ENCODE data around the gene SLC9A9.

The SLC9A9 gene

DNA sequence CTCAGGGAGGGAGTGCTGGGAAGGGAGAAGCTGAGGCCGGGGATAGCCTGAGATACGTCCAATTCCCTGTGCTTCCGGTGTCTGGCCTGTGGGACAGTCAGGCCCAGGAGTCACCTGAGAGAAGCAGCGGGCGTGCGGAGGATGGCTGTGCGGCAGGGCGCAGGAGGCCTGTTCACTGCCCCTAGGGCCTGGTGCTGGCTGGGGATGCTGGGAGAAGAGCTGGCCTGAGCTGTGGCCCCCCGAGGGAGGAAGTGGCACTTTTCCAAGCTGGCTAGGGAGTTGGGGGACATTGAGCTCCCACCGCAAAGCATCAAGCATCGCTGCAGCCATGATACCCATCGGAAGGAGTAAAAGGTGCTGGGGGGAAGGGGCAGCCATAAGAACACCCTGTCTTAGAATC, 619.9 kb downstream of the SLC9A9 start:
- H3K36me3 ChIP-seq (replicated peaks), result no peaks in the 10 kb centered on the region
- no peaks in the 10 kb centered on the region for H3K27me3 ChIP-seq (replicated peaks)
- no peak overlapping the region for H3K27ac ChIP-seq
- TF ChIP-seq, protein P1, sequence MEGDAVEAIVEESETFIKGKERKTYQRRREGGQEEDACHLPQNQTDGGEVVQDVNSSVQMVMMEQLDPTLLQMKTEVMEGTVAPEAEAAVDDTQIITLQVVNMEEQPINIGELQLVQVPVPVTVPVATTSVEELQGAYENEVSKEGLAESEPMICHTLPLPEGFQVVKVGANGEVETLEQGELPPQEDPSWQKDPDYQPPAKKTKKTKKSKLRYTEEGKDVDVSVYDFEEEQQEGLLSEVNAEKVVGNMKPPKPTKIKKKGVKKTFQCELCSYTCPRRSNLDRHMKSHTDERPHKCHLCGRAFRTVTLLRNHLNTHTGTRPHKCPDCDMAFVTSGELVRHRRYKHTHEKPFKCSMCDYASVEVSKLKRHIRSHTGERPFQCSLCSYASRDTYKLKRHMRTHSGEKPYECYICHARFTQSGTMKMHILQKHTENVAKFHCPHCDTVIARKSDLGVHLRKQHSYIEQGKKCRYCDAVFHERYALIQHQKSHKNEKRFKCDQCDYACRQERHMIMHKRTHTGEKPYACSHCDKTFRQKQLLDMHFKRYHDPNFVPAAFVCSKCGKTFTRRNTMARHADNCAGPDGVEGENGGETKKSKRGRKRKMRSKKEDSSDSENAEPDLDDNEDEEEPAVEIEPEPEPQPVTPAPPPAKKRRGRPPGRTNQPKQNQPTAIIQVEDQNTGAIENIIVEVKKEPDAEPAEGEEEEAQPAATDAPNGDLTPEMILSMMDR (IDR thresholded peaks at IDR 0.05; ENCODE audit: low read depth, low read length, missing control alignments), result no peak
- no peak overlapping the region for H3K4me3 ChIP-seq (ENCODE audit: low read depth, low read length)
- in situ Hi-C loops (cut with HindIII; ENCODE audit: low pct_ligation_motif_present, low sequenced_read_pairs), result no loop called here
- no peak for DNase-seq

DNA sequence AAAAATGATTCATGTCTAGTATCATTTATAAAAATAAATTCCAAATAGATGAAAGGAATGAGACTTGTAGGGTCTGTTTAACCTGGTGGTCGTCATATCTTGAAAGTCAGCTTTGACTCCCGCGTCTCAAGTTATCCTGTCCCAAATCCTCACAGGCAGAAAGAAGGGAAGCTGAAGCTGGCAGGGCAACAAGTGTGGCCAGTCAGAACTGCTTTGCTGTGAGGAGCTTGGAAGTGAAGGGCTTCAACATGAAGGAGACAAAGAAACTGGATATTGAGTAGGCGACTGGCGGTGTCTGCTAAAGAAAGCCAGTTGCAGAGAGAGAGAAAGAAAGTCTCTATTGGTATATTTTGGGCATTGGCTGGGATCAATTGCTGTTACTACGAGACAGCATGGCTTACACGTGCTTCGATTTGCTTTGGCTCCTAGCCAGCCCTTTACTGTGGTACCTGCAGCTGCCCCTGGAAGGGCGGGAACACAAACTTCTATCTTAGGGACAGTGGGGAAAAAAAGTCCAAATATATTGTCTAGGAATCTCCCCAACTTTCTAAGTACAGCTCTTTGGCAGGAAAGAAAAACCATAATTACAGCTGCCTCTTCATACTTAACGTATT, 621.5 kb downstream of the SLC9A9 start:
- Histone ChIP-seq H3K4me3 (ENCODE audit: low read depth, low read length) (no peak overlapping the region), H3K36me3 (replicated peaks) (no peaks in the 10 kb centered on the region), H3K27ac (no peak overlapping the region), H3K27me3 (replicated peaks) (no peaks in the 10 kb centered on the region)
- TF ChIP-seq, protein P1 (IDR thresholded peaks at IDR 0.05; ENCODE audit: low read depth, low read length, missing control alignments), result no peak
- in situ Hi-C loops (cut with HindIII; ENCODE audit: low pct_ligation_motif_present, low sequenced_read_pairs), result no loop called here
- DNase-seq, result no peak

DNA sequence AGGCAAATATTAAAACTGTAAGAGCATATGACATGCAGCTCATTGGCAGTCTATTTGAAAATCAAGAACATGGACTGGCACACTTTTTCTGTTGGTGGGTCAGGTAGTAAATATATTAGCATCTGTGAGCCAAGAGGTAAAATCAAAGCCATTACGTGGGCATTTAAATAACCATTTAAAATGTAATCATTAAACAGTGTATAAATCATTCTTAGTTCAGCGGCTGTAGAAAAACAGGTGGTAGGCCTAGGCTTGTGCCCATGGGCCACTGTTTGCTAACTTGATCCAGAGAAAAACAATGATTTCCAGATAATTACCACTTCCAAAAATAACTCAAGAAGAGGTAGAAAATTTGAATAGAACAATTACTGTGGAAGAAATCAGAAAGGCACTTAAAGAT, 623.6 kb downstream of the SLC9A9 start:
- no peaks in the 10 kb centered on the region for H3K27me3 ChIP-seq (replicated peaks)
- no peak for DNase-seq
- TF ChIP-seq, protein P1 (IDR thresholded peaks at IDR 0.05; ENCODE audit: low read depth, low read length, missing control alignments), result no peak
- no peaks in the 10 kb centered on the region for H3K36me3 ChIP-seq (replicated peaks)
- in situ Hi-C loops (cut with HindIII; ENCODE audit: low pct_ligation_motif_present, low sequenced_read_pairs), result no loop called here
- H3K4me3 ChIP-seq (ENCODE audit: low read depth, low read length), result no peak overlapping the region
- H3K27ac ChIP-seq, result no peak overlapping the region

DNA sequence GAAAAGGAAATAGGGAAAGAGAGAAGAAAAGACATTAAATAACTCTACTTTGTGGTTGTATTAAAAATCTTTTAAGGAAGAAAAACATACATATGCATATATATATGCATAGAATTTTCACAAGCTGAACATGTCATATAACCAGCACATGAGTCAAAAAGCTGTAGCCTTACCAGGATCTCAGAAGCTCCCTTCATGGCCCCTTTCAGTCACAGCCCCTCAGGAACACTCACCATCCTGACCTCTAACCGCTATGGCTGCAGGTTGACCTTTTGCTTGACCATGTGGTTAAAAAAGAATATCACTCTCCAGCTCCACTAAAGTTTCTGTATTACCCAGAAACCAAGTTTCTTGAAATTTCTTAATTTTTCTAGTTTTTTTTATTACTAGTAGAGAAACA, 625.3 kb downstream of the SLC9A9 start:
- in situ Hi-C loops (cut with HindIII; ENCODE audit: low pct_ligation_motif_present, low sequenced_read_pairs), result no loop called here
- H3K27me3 ChIP-seq (replicated peaks), result no peaks in the 10 kb centered on the region
- H3K27ac ChIP-seq, result no peak overlapping the region
- DNase-seq, result no peak
- H3K36me3 ChIP-seq (replicated peaks), result no peaks in the 10 kb centered on the region
- TF ChIP-seq, protein P1 (IDR thresholded peaks at IDR 0.05; ENCODE audit: low read depth, low read length, missing control alignments), result no peak
- H3K4me3 ChIP-seq (ENCODE audit: low read depth, low read length), result no peak overlapping the region

DNA sequence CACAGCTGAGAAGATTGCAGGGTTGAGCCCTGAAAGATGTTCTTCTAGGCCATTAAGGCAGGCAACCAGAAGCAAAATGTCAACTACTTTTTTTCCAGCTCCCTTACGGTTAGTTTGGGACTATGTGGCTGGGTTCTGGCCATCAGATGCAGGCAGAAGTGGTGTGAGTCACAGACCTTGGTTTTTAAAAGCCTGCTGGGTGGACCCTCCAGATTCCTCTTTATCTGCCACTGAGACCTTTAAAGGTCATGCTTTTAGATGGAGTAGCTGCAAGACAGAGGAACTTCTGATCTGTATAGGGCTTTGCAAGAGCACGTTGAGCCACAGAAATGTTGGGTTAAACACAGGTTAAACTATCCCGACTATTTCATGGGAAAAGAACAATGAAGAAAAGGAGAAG, 625.8 kb downstream of the SLC9A9 start:
- TF ChIP-seq, protein P1 (IDR thresholded peaks at IDR 0.05; ENCODE audit: low read depth, low read length, missing control alignments), result no peak

DNA sequence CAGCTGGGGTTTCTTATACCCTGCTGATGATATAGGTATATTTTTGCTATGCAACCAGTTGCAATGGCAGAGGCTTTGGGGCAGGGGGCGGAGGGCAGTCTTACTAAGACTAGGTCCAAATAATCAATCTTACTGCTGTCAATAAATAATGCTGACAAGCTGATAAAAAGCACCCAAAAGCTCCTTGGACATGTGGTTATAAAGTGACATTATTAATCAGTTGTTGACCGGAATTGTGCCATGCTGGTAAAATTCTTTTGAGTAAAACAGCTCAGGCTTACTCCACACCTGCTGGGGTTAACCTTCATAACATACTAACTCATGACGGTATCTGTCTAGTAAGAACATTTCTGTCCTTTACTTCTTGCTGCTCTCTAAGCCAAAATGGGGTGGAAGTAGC, 626.8 kb downstream of the SLC9A9 start:
- in situ Hi-C loops (cut with HindIII; ENCODE audit: low pct_ligation_motif_present, low sequenced_read_pairs), result no loop called here
- no peak overlapping the region for H3K4me3 ChIP-seq (ENCODE audit: low read depth, low read length)
- no peak for DNase-seq
- H3K27ac ChIP-seq, result no peak overlapping the region
- no peaks in the 10 kb centered on the region for H3K36me3 ChIP-seq (replicated peaks)
- H3K27me3 ChIP-seq (replicated peaks), result no peaks in the 10 kb centered on the region
- TF ChIP-seq, protein P1 (IDR thresholded peaks at IDR 0.05; ENCODE audit: low read depth, low read length, missing control alignments), result no peak

More for the DNA sequence above, 625.8 kb downstream of the SLC9A9 start:
- Histone ChIP-seq H3K4me3 (ENCODE audit: low read depth, low read length) (no peak overlapping the region), H3K27me3 (replicated peaks) (no peaks in the 10 kb centered on the region), H3K27ac (no peak overlapping the region), H3K36me3 (replicated peaks) (no peaks in the 10 kb centered on the region)
- in situ Hi-C loops (cut with HindIII; ENCODE audit: low pct_ligation_motif_present, low sequenced_read_pairs), result no loop called here
- DNase-seq, result no peak
